WTC11 (cell line): ENCODE data around the gene WEE1. TPM values are rescaled to one million over a fixed set of nuclear protein-coding genes. Genes with fewer than 3 reads are reported as not detected.

ENCODE experiments used
- ARID4B ChIP-seq: sonication (generic); formaldehyde crosslinking; IDR thresholded peaks from 2 replicates; pipeline ENCODE4 v1.8.0; 2023; ENCODE audit warnings: missing genetic modification reagents, mild to moderate bottlenecking, borderline replicate concordance
- ATF6 ChIP-seq: sonication (generic); formaldehyde crosslinking; IDR thresholded peaks from 2 replicates; pipeline ENCODE4 v1.8.1; 2023; ENCODE audit warnings: mild to moderate bottlenecking, missing genetic modification reagents
- ERG ChIP-seq: fragments of 250-450 bp; sonication (Bioruptor Pico); IDR thresholded peaks from 2 replicates; pipeline ENCODE4 v1.8.0; 2021; ENCODE audit warnings: mild to moderate bottlenecking
- ESRRA ChIP-seq: sonication (generic); formaldehyde crosslinking; IDR thresholded peaks from 2 replicates; pipeline ENCODE4 v1.8.1; 2022; ENCODE audit warnings: mild to moderate bottlenecking, missing genetic modification reagents, borderline replicate concordance
- FOXK1 ChIP-seq: sonication (generic); formaldehyde crosslinking; IDR thresholded peaks from 2 replicates; pipeline ENCODE4 v1.8.0; 2022; ENCODE audit warnings: mild to moderate bottlenecking, moderate library complexity, missing genetic modification reagents
- GABPB1 ChIP-seq: sonication (generic); formaldehyde crosslinking; IDR thresholded peaks from 2 replicates; pipeline ENCODE4 v1.8.1; 2023; ENCODE audit warnings: mild to moderate bottlenecking, missing genetic modification reagents
- IRF2 ChIP-seq: sonication (generic); formaldehyde crosslinking; IDR thresholded peaks from 2 replicates; pipeline ENCODE4 v1.8.0; 2022; ENCODE audit warnings: low read depth, missing genetic modification reagents, borderline replicate concordance
- MLX ChIP-seq: sonication (generic); formaldehyde crosslinking; IDR thresholded peaks from 2 replicates; pipeline ENCODE4 v1.8.1; 2023; ENCODE audit warnings: mild to moderate bottlenecking, missing genetic modification reagents, moderate library complexity
- OVOL2 ChIP-seq: fragments of 250-450 bp; sonication (Bioruptor Pico); IDR thresholded peaks from 2 replicates; pipeline ENCODE4 v1.9.0; 2021; ENCODE audit warnings: mild to moderate bottlenecking, borderline replicate concordance
- PRDM15 ChIP-seq: sonication (generic); formaldehyde crosslinking; IDR thresholded peaks from 2 replicates; pipeline ENCODE4 v1.8.0; 2022; ENCODE audit warnings: missing genetic modification reagents
- RORB ChIP-seq: fragments of 250-450 bp; sonication (Bioruptor Pico); IDR thresholded peaks from 2 replicates; pipeline ENCODE4 v1.9.0; 2021; ENCODE audit warnings: mild to moderate bottlenecking
- SMAD4 ChIP-seq: sonication (generic); formaldehyde crosslinking; IDR thresholded peaks from 2 replicates; pipeline ENCODE4 v1.8.0; 2022; ENCODE audit warnings: mild to moderate bottlenecking, missing genetic modification reagents
- SOX15 ChIP-seq: fragments of 250-450 bp; sonication (Bioruptor Pico); IDR thresholded peaks from 2 replicates; pipeline ENCODE4 v1.9.0; 2021; ENCODE audit warnings: mild to moderate bottlenecking
- USF2 ChIP-seq: sonication (generic); formaldehyde crosslinking; IDR thresholded peaks from 2 replicates; pipeline ENCODE4 v1.8.1; 2023; ENCODE audit warnings: mild to moderate bottlenecking, missing genetic modification reagents, moderate library complexity
- ZNF263 ChIP-seq: sonication (generic); formaldehyde crosslinking; IDR thresholded peaks from 2 replicates; pipeline ENCODE4 v1.8.1; 2022; ENCODE audit warnings: low read depth, mild to moderate bottlenecking, moderate library complexity, missing genetic modification reagents
- ZNF396 ChIP-seq: fragments of 250-450 bp; sonication (Bioruptor Pico); IDR thresholded peaks from 2 replicates; pipeline ENCODE4 v1.8.0; 2021; ENCODE audit warnings: mild to moderate bottlenecking, moderate library complexity, borderline replicate concordance
- ZNF423 ChIP-seq: fragments of 250-450 bp; sonication (Bioruptor Pico); IDR thresholded peaks from 2 replicates; pipeline ENCODE4 v2.1.2; 2022; ENCODE audit warnings: mild to moderate bottlenecking, moderate library complexity
- ZNF425 ChIP-seq: fragments of 250-450 bp; sonication (Bioruptor Pico); conservative IDR thresholded peaks from 2 replicates; pipeline ENCODE4 v1.9.0; 2021; ENCODE audit warnings: mild to moderate bottlenecking
- ZSCAN18 ChIP-seq: fragments of 250-450 bp; sonication (Bioruptor Pico); IDR thresholded peaks from 2 replicates; pipeline ENCODE4 v2.1.2; 2022; ENCODE audit warnings: mild to moderate bottlenecking, moderate library complexity
- total RNA-seq: library from RNA; stranded (reverse); gene quantifications from 3 replicates; pipeline ENCODE4 v1.2.3, GENCODE V29; 2021

The WEE1 gene
- total RNA-seq, 1 experiment from 2014 or later, result 109 TPM

GRCh38 chr11:9613830-9614762 is 40.6 kb downstream of the WEE1 start (continued):
- TF ChIP-seq ARID4B (CRISPR knock-in tag) (0 out of 2 replicates have a peak, but pooled peaks have one; percentile 5), USF2 (CRISPR knock-in tag) (0 out of 2 replicates have a peak, but pooled peaks have one; percentile 20), SMAD4 (no peak), FOXK1 (CRISPR knock-in tag) (no peak), ESRRA (CRISPR knock-in tag) (no peak), SOX15 (CRISPR knock-in tag) (no peak), ZSCAN18 (CRISPR knock-in tag) (no peak), RORB (CRISPR knock-in tag) (no peak), ZNF423 (CRISPR knock-in tag) (peak; percentile 97), GABPB1 (0 out of 2 replicates have a peak, but pooled peaks have one; percentile 48), PRDM15 (CRISPR knock-in tag) (no peak; the same call in 1 of the 2 replicates), IRF2 (CRISPR knock-in tag) (no peak), ZNF425 (CRISPR knock-in tag) (no peak), ZNF263 (CRISPR knock-in tag) (no peak), ATF6 (CRISPR knock-in tag) (no peak), MLX (CRISPR knock-in tag) (no peak), ZNF396 (CRISPR knock-in tag) (no peak), ERG (CRISPR knock-in tag) (no peak), OVOL2 (CRISPR knock-in tag) (no peak)
